GM12892 (cell line): Measurements from ENCODE around the gene BBIP1.

Source experiments
- DNase-seq: peaks from one replicate; pipeline ENCODE4 v3.0.0; 2011; ENCODE audit not compliant: insufficient read length
- FAIRE-seq: peaks from 2 replicates; lab custom pipeline; 2011; peaks lifted over from hg19 to GRCh38; lab: Jason Lieb, UNC
- POLR2A ChIP-seq: IDR thresholded peaks from 2 replicates; pipeline ENCODE4 v1.6.1; 2011; ENCODE audit warnings: low read depth, low read length, control low read depth
- POLR2AphosphoS5 ChIP-seq: IDR thresholded peaks from 2 replicates; pipeline ENCODE4 v1.6.1; 2011; ENCODE audit warnings: low read depth, low read length, control low read depth
- TAF1 ChIP-seq: IDR thresholded peaks from 2 replicates; pipeline ENCODE4 v1.6.1; 2011; ENCODE audit warnings: low read depth, mild to moderate bottlenecking, control low read depth, low read length, borderline replicate concordance

The BBIP1 gene

DNA sequence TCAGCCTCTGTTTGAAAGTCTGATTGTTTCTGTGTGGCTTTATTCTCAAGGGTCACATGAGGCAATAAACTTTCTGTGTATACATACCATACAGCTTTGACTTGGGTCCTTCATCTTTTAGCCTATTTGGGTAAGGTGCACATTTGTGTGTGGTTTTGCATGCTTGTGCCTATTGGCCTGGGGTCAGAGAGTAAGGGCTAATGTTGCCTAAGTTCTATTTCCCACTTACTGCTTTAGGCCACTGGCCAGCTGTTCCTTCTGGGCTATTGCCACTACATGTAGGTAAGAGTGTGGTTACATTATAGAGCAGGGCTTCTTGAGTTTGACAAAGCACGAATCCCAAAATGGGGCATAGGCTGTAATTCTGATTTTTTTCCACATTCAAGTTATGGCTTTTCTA lies 21.8 kb downstream of the BBIP1 start:
- DNase-seq (no peak), FAIRE-seq (peak; percentile 54)
- no peak for TF ChIP-seq POLR2A
- TF ChIP-seq POLR2AphosphoS5: no peak
- no peak for TF ChIP-seq TAF1

DNA sequence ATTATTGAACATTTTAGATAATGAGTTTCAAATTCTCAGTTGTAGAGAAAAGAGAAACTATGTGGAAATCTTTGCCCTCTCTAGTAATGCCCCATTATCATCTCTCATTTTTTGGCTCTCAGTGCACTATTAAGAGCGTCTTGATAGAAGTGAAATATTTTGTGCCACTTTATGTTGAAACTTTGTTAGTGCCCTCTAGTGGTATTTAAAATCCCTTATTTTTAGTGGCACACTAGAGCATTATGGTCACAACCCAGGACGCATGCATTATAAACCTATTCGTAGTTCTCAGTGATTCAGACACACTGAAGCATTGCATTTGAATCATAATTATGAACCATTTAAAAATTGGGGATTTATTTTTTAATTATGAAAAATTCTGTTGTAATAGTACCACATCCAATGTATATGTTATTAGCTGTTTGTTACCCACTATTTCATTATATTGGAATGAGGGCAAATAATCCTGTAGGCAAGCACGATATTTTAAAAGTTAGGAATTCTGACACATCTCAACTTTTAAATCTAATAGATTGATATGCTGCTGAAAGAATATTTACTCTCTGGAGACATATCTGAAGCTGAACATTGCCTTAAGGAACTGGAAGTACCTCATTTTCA lies 25.3 kb downstream of the BBIP1 start:
- TF ChIP-seq POLR2AphosphoS5: no peak
- TF ChIP-seq POLR2A: no peak
- TF ChIP-seq TAF1: no peak
- FAIRE-seq (peak; percentile 67), DNase-seq (no peak)

DNA sequence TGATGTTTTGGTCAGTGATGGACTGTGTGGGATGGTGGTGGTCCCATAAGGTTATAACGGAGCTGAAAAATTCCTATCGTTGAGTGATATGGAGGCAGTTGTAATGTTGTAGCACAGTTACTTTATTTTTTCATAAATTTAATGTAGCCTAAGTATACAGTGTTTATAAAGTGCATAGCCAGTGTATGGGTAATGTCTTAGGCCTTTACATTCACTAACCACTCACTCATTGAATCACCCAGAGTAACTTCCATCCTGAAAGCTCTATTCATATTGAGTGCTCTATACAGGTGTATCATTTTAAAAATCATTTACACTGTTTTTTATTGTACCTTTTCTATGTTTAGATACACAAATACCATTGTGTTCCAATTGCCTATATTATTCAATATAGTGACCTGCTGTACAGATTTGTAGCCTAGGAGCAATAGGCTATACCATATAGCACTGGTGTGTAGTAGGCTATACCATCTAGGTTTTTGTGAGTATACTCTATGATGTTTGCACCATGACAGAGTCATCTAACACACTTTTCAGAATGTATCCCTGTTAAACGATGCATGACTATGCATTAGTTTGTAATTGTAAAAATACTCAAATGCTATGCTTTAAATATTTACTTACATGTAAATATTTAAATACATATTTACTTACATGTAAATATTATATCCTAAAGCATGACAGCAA lies 26.2 kb downstream of the BBIP1 start:
- TF ChIP-seq POLR2AphosphoS5 (no peak), TAF1 (no peak), POLR2A (no peak)
- peak; percentile 42 for FAIRE-seq
- no peak for DNase-seq

DNA sequence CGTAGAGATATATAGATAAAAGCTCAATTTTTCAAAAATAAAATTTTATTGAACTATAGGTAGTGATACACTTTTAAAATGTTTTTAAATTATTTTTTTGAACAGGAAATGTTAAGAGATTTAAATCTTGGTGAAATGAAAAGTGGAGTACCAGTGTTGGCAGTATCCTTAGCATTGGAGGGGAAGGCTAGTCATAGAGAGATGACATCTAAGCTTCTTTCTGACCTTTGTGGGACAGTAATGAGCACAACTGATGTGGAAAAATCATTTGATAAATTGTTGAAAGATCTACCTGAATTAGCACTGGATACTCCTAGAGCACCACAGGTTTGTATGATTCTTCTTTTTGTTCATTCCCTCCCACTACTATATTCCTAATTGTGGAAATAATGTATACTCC lies 31.4 kb downstream of the BBIP1 start:
- TF ChIP-seq POLR2A: no peak
- no peak for TF ChIP-seq TAF1
- TF ChIP-seq POLR2AphosphoS5: no peak
- DNase-seq (no peak), FAIRE-seq (no peak)

DNA sequence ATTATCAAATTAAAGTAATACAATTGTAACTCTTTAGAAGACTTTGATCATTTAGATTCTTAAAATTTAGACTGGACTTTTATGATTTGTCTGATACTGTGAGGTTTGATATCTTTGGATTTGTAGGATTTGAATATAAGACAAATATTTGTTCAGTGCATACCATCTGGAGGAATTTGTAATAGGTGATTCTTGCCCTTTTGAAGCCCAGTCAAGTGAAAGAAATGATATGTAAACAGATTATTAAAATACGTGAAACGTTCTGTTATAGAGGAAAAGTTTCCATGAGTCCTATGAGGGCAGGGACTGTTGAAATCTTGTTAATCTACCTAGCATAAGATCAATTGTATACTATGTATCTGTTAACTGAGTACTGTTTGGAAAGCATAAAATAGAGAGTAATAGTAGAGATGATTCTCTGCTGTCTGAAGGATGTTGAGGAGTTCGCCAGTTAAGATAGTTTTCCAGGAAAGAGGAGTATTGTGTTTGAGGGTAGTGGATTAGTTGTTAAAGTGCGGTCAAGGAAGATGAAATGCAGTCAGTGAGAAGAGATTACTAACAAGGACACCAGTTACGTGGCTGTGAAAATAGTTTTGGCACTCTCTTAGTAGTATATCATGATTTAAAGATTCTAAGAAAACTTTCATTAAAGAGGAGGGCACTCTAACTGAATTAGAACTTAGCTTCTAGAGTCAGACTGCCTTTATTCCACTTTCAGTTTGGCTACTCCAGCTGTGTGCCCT lies 32.9 kb downstream of the BBIP1 start:
- peak; percentile 51 for FAIRE-seq
- TF ChIP-seq TAF1 (no peak), POLR2A (no peak), POLR2AphosphoS5 (no peak)

DNA sequence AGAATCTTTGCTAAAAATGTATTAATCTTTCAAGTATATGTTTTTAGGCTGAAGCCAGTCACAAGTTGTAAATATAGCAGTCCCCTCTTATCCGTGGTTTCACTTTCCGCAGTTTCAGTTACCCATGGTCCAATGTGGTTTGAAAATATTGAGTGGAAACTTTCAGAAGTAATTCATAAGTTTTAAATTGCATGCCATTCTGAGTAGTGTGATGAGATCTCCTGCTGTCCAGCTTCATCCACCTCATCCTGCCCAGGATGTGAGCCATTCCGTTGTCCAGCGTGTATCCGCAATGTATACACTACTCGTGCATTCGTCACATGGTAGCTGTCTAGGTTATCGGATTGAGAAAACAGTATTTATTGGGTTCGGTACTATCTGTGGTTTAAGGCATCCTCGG lies 35.1 kb downstream of the BBIP1 start:
- DNase-seq (no peak), FAIRE-seq (peak; percentile 70)
- TF ChIP-seq TAF1 (no peak), POLR2AphosphoS5 (no peak), POLR2A (no peak)

More for the DNA sequence above, 32.9 kb downstream of the BBIP1 start:
- DNase-seq: no peak

DNA sequence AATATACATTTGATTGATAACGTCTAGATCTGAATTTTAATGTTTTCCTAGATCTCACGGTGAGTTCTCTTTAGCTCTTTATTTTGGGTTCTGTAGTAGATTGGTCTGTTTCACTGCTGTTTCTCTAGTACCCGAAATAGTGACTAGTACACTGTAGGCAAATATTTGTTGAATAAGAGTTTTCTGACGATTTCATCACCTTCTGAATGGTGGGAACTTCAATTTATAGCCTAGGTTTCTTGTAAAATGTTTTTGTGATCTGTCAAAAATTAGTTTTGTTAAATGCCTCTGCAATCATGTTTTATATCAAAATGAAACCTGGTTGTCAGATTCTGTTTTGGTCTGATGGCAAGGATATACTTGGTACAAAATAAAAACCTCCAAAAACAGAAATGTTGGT lies 37.1 kb downstream of the BBIP1 start:
- no peak for TF ChIP-seq POLR2A
- no peak for TF ChIP-seq POLR2AphosphoS5
- TF ChIP-seq TAF1: no peak
- FAIRE-seq (no peak), DNase-seq (no peak)

DNA sequence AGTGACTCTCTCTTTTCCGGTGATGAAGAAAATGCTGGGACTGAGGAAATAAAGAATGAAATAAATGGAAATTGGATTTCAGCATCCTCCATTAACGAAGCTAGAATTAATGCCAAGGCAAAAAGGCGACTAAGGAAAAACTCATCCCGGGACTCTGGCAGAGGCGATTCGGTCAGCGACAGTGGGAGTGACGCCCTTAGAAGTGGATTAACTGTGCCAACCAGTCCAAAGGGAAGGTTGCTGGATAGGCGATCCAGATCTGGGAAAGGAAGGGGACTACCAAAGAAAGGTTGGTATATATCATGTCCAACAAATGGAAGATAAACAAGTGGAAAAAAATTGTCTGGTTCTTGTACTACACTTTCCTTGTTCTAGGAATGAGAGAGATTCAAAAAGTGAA lies 37.7 kb downstream of the BBIP1 start:
- DNase-seq: no peak
- FAIRE-seq: no peak
- TF ChIP-seq POLR2AphosphoS5 (no peak), POLR2A (no peak), TAF1 (no peak)

DNA sequence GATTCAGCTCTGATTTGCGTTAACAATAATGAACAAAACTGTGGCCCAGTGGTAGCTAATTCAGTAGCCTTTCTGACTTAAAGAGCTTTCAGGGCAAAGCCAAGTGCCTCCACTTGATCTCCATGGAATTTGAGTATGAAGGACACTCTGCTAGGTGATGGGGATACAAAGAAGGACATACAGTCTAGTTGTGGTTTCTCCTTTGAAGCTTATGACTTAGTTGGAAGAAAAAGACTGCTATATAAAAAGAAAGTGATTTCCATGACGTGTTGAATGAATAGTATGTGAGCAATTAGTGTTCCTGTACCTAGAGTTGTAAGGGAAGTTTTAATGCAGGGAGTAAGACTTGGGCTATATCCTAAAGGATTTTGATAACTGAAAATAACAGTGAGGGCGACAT lies 39.0 kb downstream of the BBIP1 start:
- TF ChIP-seq TAF1: no peak
- no peak for TF ChIP-seq POLR2AphosphoS5
- TF ChIP-seq POLR2A: no peak
- no peak for FAIRE-seq
- DNase-seq: no peak

DNA sequence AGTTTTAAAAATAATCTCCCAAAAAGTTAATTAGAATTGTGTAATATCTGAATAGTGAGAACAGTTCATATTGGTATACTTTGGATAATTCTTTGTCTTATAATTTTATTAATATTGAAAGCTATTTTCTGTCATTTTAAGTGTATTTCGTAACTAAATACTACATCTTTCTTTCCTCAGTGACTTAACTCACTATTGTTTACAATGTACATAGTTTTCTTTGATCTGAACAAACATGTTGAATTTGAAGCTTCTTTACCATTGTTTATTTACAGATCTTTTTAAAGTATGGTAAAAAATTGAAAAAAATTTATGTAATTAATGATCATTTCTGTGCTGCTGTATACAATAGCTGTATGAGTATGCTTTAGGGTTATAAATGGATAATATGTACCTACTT lies 42.2 kb downstream of the BBIP1 start:
- FAIRE-seq: no peak
- DNase-seq: no peak
- TF ChIP-seq POLR2AphosphoS5 (no peak), POLR2A (no peak), TAF1 (no peak)

DNA sequence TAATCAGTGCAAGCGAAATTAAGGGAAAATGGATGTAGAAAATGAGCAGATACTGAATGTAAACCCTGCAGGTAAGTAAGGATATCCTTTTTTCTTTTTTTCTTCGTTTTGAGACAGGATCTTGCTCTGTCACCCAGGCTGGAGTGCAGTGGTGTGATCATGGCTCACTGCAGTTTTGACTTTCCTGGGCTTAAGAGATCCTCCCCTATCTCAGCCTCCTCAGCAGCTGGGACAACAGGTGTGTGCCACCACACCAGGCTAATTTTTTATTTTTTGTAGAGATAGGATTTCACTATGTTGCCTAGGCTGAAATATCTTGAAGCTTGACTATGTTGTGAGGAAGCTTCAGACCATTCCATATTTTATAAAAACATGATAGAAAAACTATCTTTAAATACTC lies 43.0 kb downstream of the BBIP1 start:
- TF ChIP-seq POLR2AphosphoS5: no peak
- TF ChIP-seq POLR2A: no peak
- no peak for TF ChIP-seq TAF1
- DNase-seq: no peak
- FAIRE-seq: no peak

DNA sequence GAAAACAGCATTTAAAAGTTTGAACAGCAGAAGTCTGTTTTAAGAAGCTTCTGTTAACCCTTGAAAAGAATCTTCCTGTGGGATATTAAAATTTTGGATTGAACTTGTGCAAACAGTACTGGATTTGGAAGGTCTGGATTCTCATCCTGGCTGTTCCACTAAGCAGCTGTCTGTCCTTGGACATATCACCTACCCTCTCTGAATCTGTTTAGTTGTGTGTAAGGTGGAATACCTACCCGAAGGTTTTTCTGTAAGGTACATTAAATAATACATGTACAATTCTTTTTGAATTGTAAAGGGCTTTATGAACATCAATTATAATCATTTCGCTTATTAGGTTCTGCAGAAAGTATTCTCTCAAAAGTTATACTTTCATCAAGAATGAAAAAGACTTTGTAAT lies 45.0 kb downstream of the BBIP1 start:
- DNase-seq (no peak), FAIRE-seq (no peak)
- TF ChIP-seq POLR2A: no peak
- no peak for TF ChIP-seq TAF1
- TF ChIP-seq POLR2AphosphoS5: no peak
